IMR-90 (cell line): ENCODE results near the gene GGTLC1.

Experiments
- BHLHE40 ChIP-seq: fragments of 150-350 bp; IDR thresholded peaks from 2 replicates; pipeline ENCODE4 v1.6.1; 2016; ENCODE audit warnings: mild to moderate bottlenecking, low read depth, low read length
- CEBPB ChIP-seq: IDR thresholded peaks from 2 replicates; pipeline ENCODE4 v1.6.1; 2012; ENCODE audit warnings: low read depth, low read length, improper control_type of control experiment
- CTCF ChIP-seq: conservative IDR thresholded peaks from 2 replicates; pipeline ENCODE4 v1.5.1; 2012; ENCODE audit warnings: mild to moderate bottlenecking, low read depth, low read length, improper control_type of control experiment
- ELK1 ChIP-seq: fragments of 150-350 bp; IDR thresholded peaks from 2 replicates; pipeline ENCODE4 v1.6.1; 2016; ENCODE audit warnings: low read depth, mild to moderate bottlenecking, low read length, moderate library complexity, borderline replicate concordance
- FOS ChIP-seq: fragments of 150-350 bp; IDR thresholded peaks from 2 replicates; pipeline ENCODE4 v1.6.1; 2016; ENCODE audit warnings: low read depth, low read length
- MAFK ChIP-seq: IDR thresholded peaks from 2 replicates; pipeline ENCODE4 v1.6.1; 2012; ENCODE audit warnings: low read depth, low read length, improper control_type of control experiment
- MAZ ChIP-seq: IDR thresholded peaks from 2 replicates; pipeline ENCODE4 v1.6.1; 2012; ENCODE audit warnings: low read depth, mild to moderate bottlenecking, low read length, improper control_type of control experiment, moderate library complexity, borderline replicate concordance
- MXI1 ChIP-seq: IDR thresholded peaks from 2 replicates; pipeline ENCODE4 v1.6.1; 2012; ENCODE audit warnings: low read depth, mild to moderate bottlenecking, low read length, moderate library complexity, borderline replicate concordance
- POLR2A ChIP-seq: IDR thresholded peaks from 2 replicates; pipeline ENCODE4 v1.6.1; 2012; ENCODE audit warnings: mild to moderate bottlenecking, low read depth, low read length
- RAD21 ChIP-seq: IDR thresholded peaks from 2 replicates; pipeline ENCODE4 v1.6.1; 2012; ENCODE audit warnings: low read length, improper control_type of control experiment
- RFX5 ChIP-seq: IDR thresholded peaks from 2 replicates; pipeline ENCODE4 v1.8.0; 2012; ENCODE audit warnings: low read depth, mild to moderate bottlenecking, low read length, moderate library complexity
- SMC3 ChIP-seq: fragments of 150-350 bp; IDR thresholded peaks from 2 replicates; pipeline ENCODE4 v1.6.1; 2016; ENCODE audit warnings: low read depth, mild to moderate bottlenecking, antibody characterized with exemption, low read length, moderate library complexity
- USF2 ChIP-seq: fragments of 150-350 bp; IDR thresholded peaks from 2 replicates; pipeline ENCODE4 v1.6.1; 2017; ENCODE audit warnings: mild to moderate bottlenecking, antibody characterized with exemption, low read length, low read depth

DNA sequence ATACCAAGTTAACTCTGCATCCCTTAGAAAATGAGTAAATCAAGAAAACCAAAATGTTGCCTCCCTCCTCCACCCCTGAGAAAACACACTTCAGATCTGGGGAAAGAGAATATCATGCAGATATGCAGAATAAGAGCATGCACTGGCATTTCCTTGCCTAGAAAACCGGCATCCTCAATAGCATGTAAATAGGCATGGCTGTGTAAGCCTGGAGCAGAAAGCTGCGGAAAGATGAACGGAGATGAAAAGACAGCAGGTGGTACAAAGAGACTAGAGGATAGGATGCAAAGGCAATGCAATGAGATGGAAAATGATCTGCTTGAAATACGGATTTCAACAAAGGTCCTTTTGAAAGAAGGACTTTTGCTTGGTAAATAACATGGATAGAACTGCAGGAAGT, 10.3 kb upstream of the GGTLC1 start:
- TF ChIP-seq ELK1 (no peak), CTCF (no peak), MXI1 (no peak), POLR2A (no peak), SMC3 (no peak), MAFK (no peak), USF2 (no peak), CEBPB (no peak), BHLHE40 (no peak), RAD21 (no peak), MAZ (no peak), RFX5 (no peak), FOS (no peak)
